Fibroblast of the conjunctiva (primary cell): ENCODE data around the gene RBX1.

Experiments used
- DNase-seq: peaks from one replicate; pipeline ENCODE4 v3.0.0-alpha.2; 2010; ENCODE audit warnings: low read depth

RBX1 gene

GRCh38 chr22:41022470-41023298 lies 71.5 kb downstream of the RBX1 start:
- peak; percentile 80 for DNase-seq
